Peyer's patch (tissue), 4 donors: ENCODE data around the gene S1PR5. TPM values are rescaled to one million over a fixed set of nuclear protein-coding genes. Genes with fewer than 3 reads are reported as not detected.
A peak's percentile ranks its signal among the peaks of the same experiment; 100 is the strongest.

ENCODE experiments used
- DNase-seq, 3 donors: peaks; one replicate each; pipeline ENCODE4 v3.0.0-alpha.2; 2017 to 2019
- H3K27ac ChIP-seq, 4 donors: fragments of 200-600 bp; sonication (generic); one replicate each; pipeline ENCODE4 v1.5.1; 2016 to 2019
- H3K27me3 ChIP-seq, 2 donors: fragments of 200-600 bp; sonication (generic); one replicate each; pipeline ENCODE4 v1.5.1; 2019
- H3K36me3 ChIP-seq, 3 donors: fragments of 200-600 bp; sonication (generic); one replicate each; pipeline ENCODE4 v1.5.1; 2016 to 2019
- H3K4me1 ChIP-seq, 4 donors: fragments of 200-600 bp; sonication (generic); one replicate each; pipeline ENCODE4 v1.5.1; 2016 to 2019
- H3K4me3 ChIP-seq, 4 donors: fragments of 200-600 bp; sonication (generic); 1 replicate in 3 of 4; 2 replicates in 1 of 4; pipeline ENCODE4 v1.5.1; 2016 to 2019; ENCODE audit warnings: mild to moderate bottlenecking in 1 of 4
- H3K9me3 ChIP-seq, 4 donors: fragments of 200-600 bp; sonication (generic); one replicate each; pipeline ENCODE4 v1.5.1; 2016 to 2019; ENCODE audit warnings: mild to moderate bottlenecking in 1 of 4
- POLR2A ChIP-seq, 2 donors: fragments of 450-650 bp; IDR thresholded peaks; one replicate each; pipeline ENCODE4 v1.5.1; 2017; ENCODE audit warnings: antibody characterized with exemption in 2 of 2, mild to moderate bottlenecking in 2 of 2, moderate library complexity in 2 of 2
- total RNA-seq, 4 donors: library from RNA; depleted of rRNA; stranded (reverse); fragments of >200 nt; gene quantifications; one replicate each; pipeline ENCODE4 v1.1.0, GENCODE V29; 2016
- TF ChIP-seq, protein P1 (sequence below), 6 experiments: fragments of 450-650 bp in 4 of 6; fragments of 200-600 bp in 2 of 6; sonication (generic) in 1 of 6; IDR thresholded peaks; one replicate each; pipeline ENCODE4 v1.5.1; 2017 to 2019; ENCODE audit warnings: antibody characterized with exemption in 6 of 6, mild to moderate bottlenecking in 3 of 6, moderate library complexity in 1 of 6

Gene S1PR5
- total RNA-seq, 4 donors from 2014 or later = not detected

DNA sequence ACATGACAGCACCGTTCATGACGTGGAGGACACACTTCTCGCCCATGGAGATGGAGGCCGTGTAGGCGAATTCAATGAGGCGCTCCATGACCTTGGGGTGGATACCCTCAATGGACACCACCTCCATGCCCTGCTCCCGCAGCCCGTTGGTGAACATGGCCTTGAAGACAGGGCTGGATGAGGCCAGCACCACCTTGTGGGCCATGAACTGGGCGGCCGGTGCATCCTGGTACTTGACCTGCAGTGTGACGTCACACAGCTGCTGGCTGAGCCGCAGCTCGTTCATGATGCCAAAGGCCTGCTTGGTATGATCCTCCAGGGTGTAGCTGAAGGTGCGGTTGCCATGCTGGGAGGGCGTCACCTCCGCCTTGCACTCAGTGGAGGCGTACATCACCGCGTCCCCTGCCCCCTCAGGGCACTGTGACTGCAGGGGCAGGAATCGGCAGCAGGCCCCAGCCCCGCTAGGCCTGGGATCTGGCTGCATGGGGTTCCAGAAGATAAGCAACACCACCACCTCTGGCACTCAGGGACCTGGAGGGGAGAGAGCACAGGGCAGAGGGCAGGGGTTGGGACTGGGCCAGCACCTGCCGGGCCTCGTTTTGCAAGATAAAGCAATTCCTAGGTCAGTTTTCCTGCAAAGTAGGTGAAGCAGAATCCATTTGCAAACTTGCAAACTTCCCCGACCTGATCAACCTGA is 17.5 kb downstream of the S1PR5 start:
- no peak for TF ChIP-seq POLR2A (IDR thresholded peaks at IDR 0.05)
- TF ChIP-seq, protein P1, sequence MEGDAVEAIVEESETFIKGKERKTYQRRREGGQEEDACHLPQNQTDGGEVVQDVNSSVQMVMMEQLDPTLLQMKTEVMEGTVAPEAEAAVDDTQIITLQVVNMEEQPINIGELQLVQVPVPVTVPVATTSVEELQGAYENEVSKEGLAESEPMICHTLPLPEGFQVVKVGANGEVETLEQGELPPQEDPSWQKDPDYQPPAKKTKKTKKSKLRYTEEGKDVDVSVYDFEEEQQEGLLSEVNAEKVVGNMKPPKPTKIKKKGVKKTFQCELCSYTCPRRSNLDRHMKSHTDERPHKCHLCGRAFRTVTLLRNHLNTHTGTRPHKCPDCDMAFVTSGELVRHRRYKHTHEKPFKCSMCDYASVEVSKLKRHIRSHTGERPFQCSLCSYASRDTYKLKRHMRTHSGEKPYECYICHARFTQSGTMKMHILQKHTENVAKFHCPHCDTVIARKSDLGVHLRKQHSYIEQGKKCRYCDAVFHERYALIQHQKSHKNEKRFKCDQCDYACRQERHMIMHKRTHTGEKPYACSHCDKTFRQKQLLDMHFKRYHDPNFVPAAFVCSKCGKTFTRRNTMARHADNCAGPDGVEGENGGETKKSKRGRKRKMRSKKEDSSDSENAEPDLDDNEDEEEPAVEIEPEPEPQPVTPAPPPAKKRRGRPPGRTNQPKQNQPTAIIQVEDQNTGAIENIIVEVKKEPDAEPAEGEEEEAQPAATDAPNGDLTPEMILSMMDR (IDR thresholded peaks at IDR 0.05) = no peak
- no peak for DNase-seq
- Histone ChIP-seq H3K27ac (peak overlapping the region in 1 of 4 donors; percentile 53), H3K4me3 (no peak overlapping the region), H3K27me3 (no peaks in the 10 kb centered on the region), H3K36me3 (peaks cover 0 to 37% (median 0%) of the 10 kb centered on the region in 3 donors), H3K9me3 (no peaks in the 10 kb centered on the region), H3K4me1 (peaks cover 0 to 48% (median 11%) of the 10 kb centered on the region in 4 donors)

DNA sequence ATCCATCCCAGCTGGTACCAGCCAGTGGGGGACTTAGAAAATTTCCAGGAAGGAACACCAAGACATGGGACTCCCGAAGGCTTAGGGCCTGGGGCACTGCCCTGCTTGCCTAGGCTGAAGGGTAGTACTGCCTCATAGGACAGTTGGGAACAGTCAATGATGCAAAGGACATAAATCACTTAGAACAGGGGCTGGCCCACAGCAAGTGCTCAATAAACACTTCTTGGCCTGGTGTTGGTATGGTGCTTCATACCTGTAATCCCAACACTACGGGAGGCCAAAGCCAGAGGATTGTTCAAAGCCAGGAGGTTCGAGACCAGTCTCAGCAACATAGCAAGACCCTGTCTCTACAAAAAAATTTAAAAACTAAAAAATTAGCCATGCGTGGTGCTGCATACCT is 19.9 kb downstream of the S1PR5 start:
- no peak for DNase-seq
- Histone ChIP-seq H3K4me3 (no peak overlapping the region), H3K36me3 (peaks cover 0 to 58% (median 0%) of the 10 kb centered on the region in 3 donors), H3K9me3 (no peaks in the 10 kb centered on the region), H3K27me3 (no peaks in the 10 kb centered on the region), H3K27ac (no peak overlapping the region), H3K4me1 (peaks cover 0 to 48% (median 11%) of the 10 kb centered on the region in 4 donors)
- no peak for TF ChIP-seq POLR2A (IDR thresholded peaks at IDR 0.05)
- TF ChIP-seq, protein P1 (IDR thresholded peaks at IDR 0.05) = no peak

DNA sequence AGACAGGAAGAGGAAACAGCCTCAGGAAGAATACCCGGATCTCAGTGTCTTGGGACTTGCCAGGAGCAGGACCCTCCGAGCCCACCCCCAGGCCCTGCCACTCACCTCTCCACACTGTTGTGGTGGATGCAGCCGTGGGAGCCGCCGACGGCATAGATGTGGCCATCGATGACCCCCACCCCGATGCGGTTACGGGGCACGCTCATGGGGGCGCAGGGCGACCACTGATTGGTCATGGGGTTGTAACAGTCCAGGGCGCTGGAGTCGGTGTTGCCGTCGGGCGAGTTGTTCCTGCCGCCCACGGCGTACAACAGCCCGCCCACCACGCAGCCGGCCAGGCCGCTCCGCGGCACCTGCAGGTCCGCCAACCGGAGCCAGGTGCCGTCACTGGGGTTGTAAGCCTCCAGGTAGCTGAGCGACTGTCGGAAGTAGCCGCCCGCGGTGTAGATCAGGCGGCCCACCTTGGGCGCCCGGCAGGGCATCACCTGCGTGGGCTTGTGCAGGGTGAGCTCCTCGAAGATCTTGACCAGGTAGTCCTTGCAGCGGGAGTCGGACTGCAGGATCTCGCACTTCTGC is 25.7 kb downstream of the S1PR5 start:
- Histone ChIP-seq H3K27ac (no peak overlapping the region), H3K9me3 (no peaks in the 10 kb centered on the region), H3K27me3 (no peaks in the 10 kb centered on the region), H3K36me3 (peaks cover 0 to 94% (median 0%) of the 10 kb centered on the region in 3 donors), H3K4me1 (no peaks in the 10 kb centered on the region), H3K4me3 (no peak overlapping the region)
- no peak for DNase-seq
- TF ChIP-seq, protein P1 (IDR thresholded peaks at IDR 0.05) = no peak
- TF ChIP-seq POLR2A (IDR thresholded peaks at IDR 0.05) = no peak

DNA sequence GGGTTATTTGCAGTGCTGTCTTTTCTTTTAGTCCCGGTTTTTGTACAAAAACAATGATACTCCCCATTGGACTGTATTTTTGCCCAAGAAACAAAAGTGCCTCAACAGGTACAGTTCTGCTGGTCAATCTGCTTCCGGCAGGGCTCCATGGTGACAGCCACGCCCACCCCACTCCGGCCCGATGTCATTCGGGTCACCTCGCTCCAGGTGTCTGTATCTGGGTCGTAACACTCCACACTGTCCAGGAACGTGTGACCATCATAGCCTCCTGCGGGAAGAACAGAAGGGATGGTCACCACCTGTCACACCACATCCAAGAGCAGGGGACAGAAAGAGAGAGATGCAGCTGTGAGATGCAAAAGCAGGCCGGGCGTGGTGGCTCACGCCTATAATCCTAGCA is 30.7 kb downstream of the S1PR5 start:
- TF ChIP-seq, protein P1 (IDR thresholded peaks at IDR 0.05) = no peak
- no peak for TF ChIP-seq POLR2A (IDR thresholded peaks at IDR 0.05)
- H3K4me1 ChIP-seq = no peaks in the 10 kb centered on the region
- H3K9me3 ChIP-seq = no peaks in the 10 kb centered on the region
- no peak for DNase-seq
- H3K4me3 ChIP-seq = no peak overlapping the region
- H3K36me3 ChIP-seq = peaks cover 0 to 58% (median 0%) of the 10 kb centered on the region in 3 donors
- no peak overlapping the region for H3K27ac ChIP-seq
- H3K27me3 ChIP-seq = no peaks in the 10 kb centered on the region

DNA sequence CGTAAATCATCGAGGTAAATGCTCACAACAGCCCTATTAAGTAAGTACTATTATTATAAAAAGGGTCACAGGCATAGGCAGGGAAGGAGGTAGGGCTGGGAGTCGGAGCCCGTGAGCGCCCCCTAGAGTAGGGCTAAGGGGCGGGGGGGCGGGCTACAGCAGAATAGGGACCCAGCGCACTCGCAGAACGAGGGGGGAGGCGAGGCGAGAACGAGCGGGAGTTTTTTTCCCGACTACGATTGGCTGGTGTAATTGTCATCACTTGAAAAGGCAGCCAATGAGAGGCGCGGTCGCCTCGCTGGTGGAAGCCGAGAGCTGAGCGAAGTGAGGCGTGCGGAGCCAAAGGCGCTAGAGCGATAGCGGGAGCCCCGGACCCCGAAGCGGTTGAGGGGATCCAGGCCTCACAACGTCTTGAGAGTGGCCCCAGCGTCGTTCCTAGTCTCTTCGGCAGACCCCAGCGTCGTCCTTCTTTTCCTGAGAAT is 38.3 kb downstream of the S1PR5 start:
- H3K4me3 ChIP-seq = peak overlapping the region; percentile 4 to 46 (median 28)
- peak overlapping the region in 1 of 4 donors; percentile 25 for H3K27ac ChIP-seq
- H3K4me1 ChIP-seq = peaks cover 0 to 5% (median 2%) of the 10 kb centered on the region in 4 donors
- DNase-seq = peak; percentile 75 to 92 (median 83)
- H3K9me3 ChIP-seq = no peaks in the 10 kb centered on the region
- no peaks in the 10 kb centered on the region for H3K36me3 ChIP-seq
- TF ChIP-seq POLR2A (IDR thresholded peaks at IDR 0.05) = no peak
- TF ChIP-seq, protein P1 (IDR thresholded peaks at IDR 0.05) = peak in 4 of 6 experiments; percentile 20 to 76 (median 42)
- no peaks in the 10 kb centered on the region for H3K27me3 ChIP-seq
